Transverse colon (tissue), 4 donors: ENCODE results near the gene RFX2. TPM values are rescaled to one million over a fixed set of nuclear protein-coding genes. Genes with fewer than 3 reads are reported as not detected.

ENCODE experiments used
- DNase-seq: peaks from one replicate; pipeline ENCODE4 v3.0.0-alpha.2; 2019
- H3K27ac ChIP-seq, 4 donors: fragments of 200-600 bp; sonication (generic); 2 replicates each; pipeline ENCODE4 v1.5.1; 2016 to 2018; ENCODE audit warnings: inconsistent platforms in 4 of 4
- H3K27me3 ChIP-seq: fragments of 200-600 bp; sonication (generic); 2 replicates; pipeline ENCODE4 v1.5.1; 2017; ENCODE audit warnings: inconsistent platforms
- H3K36me3 ChIP-seq, 4 donors: fragments of 200-600 bp; sonication (generic); 2 replicates each; pipeline ENCODE4 v1.5.1; 2017 to 2019; ENCODE audit warnings: inconsistent platforms in 4 of 4
- H3K4me1 ChIP-seq, 4 donors: fragments of 200-600 bp; sonication (generic); 2 replicates each; pipeline ENCODE4 v1.5.1; 2017 to 2020; ENCODE audit warnings: inconsistent platforms in 4 of 4
- H3K4me3 ChIP-seq, 4 donors: fragments of 200-600 bp; sonication (generic); 1 replicate in 1 of 4; 2 replicates in 3 of 4; pipeline versions ENCODE4 v1.5.1 to v1.6.1; 2017 to 2019; ENCODE audit warnings: inconsistent platforms in 4 of 4
- H3K9me3 ChIP-seq, 2 donors: fragments of 200-600 bp; sonication (generic); 2 replicates each; pipeline ENCODE4 v1.5.1; 2017 to 2019; ENCODE audit warnings: inconsistent platforms in 2 of 2
- CTCF ChIP-seq, 5 experiments: fragments of 200-600 bp in 3 of 5; fragments of 450-650 bp in 2 of 5; sonication (generic) in 3 of 5; IDR thresholded peaks; 1 replicate in 2 of 5; 2 replicates in 3 of 5; pipeline ENCODE4 v1.5.1; 2016 to 2017; ENCODE audit warnings: antibody characterized with exemption in 5 of 5, inconsistent platforms in 3 of 5, mild to moderate bottlenecking in 2 of 5, moderate library complexity in 1 of 5
- EP300 ChIP-seq: sonication (generic); formaldehyde crosslinking; IDR thresholded peaks from one replicate; pipeline ENCODE4 v1.6.1; 2017; ENCODE audit warnings: antibody characterized with exemption, low read depth
- POLR2A ChIP-seq: fragments of 450-650 bp; IDR thresholded peaks from one replicate; pipeline ENCODE4 v1.6.1; 2016; ENCODE audit warnings: antibody characterized with exemption, mild to moderate bottlenecking, moderate library complexity
- POLR2AphosphoS5 ChIP-seq, 3 donors: sonication (generic); formaldehyde crosslinking; IDR thresholded peaks; one replicate each; pipeline ENCODE4 v1.6.1; 2016; ENCODE audit warnings: antibody characterized with exemption in 3 of 3
- WGBS, 2 donors: methylation state at CpG; one replicate each; pipeline ENCODE4 v1.1.5; 2018; ENCODE audit warnings: low coverage in 1 of 2; 5-methylcytosine and 5-hydroxymethylcytosine counted together
- in situ Hi-C, 4 donors: fragments of 200-750 bp; cut with MboI; loops; one replicate each; pipeline versions ENCODE4 v1.15.0 to v1.15.1; 2017; ENCODE audit warnings: low sequenced_read_pairs in 3 of 4, low pct_ligation_motif_present in 1 of 4, low pct_unique_long_range_greater_than_20kb in 1 of 4
- intact Hi-C: fragments of 100-400 bp; cut with DNase I; formaldehyde crosslinking; loops from one replicate; pipeline ENCODE4 v1.15.1; 2023; ENCODE audit warnings: low total_unique reads
- total RNA-seq, 4 donors: library from RNA; depleted of rRNA; stranded (reverse); fragments of >200 nt; gene quantifications; one replicate each; pipeline ENCODE4 v1.1.0, GENCODE V29; 2016

Gene RFX2
- total RNA-seq, 4 donors from 2014 or later, result 6.1 to 57.5 (median 11.8) TPM

GRCh38 chr19:5977785-5978605 is 132.3 kb downstream of the RFX2 start, which contains the start of gene RANBP3:
RANBP3 (minus strand) TSS chr19:5978140; CDS start chr19:5978082, 58 bp downstream.
- intact Hi-C loops (no loop called here), in situ Hi-C loops (no loop called here)
- WGBS, 2 donors, result 1% methylated on average over 67 of the region's 88 CpGs; no CpG with 5 or more reads in 1 of the 2 donors
- DNase-seq, result peak; percentile 99
- H3K4me3 ChIP-seq, result peak within 1 kb of the TSS; percentile 91 to 99 (median 96)
- peak within 1 kb of the TSS; percentile 91 to 95 (median 92) for H3K27ac ChIP-seq
- TF ChIP-seq POLR2A (peak; percentile 50), EP300 (no peak), POLR2AphosphoS5 (IDR thresholded peaks at IDR 0.05) (peak; percentile 72 to 84 (median 73))
- no peaks in the 10 kb centered on the region for H3K27me3 ChIP-seq
- H3K9me3 ChIP-seq, result no peaks in the 10 kb centered on the region
- H3K36me3 ChIP-seq, result no peaks in the 10 kb centered on the region
- H3K4me1 ChIP-seq, result peaks cover 36 to 63% (median 57%) of the 10 kb centered on the region in 4 donors

GRCh38 chr19:5977222-5977784 is 133.0 kb downstream of the RFX2 start:
- Histone ChIP-seq H3K27me3 (no peaks in the 10 kb centered on the region), H3K27ac (peak overlapping the region; percentile 91 to 95 (median 92)), H3K9me3 (no peaks in the 10 kb centered on the region), H3K36me3 (no peaks in the 10 kb centered on the region), H3K4me1 (peaks cover 36 to 63% (median 57%) of the 10 kb centered on the region in 4 donors), H3K4me3 (peak overlapping the region; percentile 91 to 99 (median 96))
- DNase-seq, result no peak
- intact Hi-C loops (no loop called here), in situ Hi-C loops (no loop called here)
- WGBS, 2 donors, result 1% methylated on average over 42 of the region's 43 CpGs; no CpG with 5 or more reads in 1 of the 2 donors
- no peak for TF ChIP-seq POLR2A
- TF ChIP-seq EP300, result no peak
- no peak for TF ChIP-seq CTCF (IDR thresholded peaks at IDR 0.05)
- TF ChIP-seq POLR2AphosphoS5 (IDR thresholded peaks at IDR 0.05), result no peak

GRCh38 chr19:5976768-5977167 is 133.5 kb downstream of the RFX2 start:
- Histone ChIP-seq H3K4me1 (peaks cover 36 to 63% (median 59%) of the 10 kb centered on the region in 4 donors), H3K27me3 (no peaks in the 10 kb centered on the region), H3K4me3 (peak overlapping the region; percentile 91 to 99 (median 96)), H3K9me3 (no peaks in the 10 kb centered on the region), H3K36me3 (no peaks in the 10 kb centered on the region), H3K27ac (peak overlapping the region in 3 of 4 donors; percentile 91 to 95 (median 92))
- TF ChIP-seq CTCF (IDR thresholded peaks at IDR 0.05) (no peak), POLR2AphosphoS5 (IDR thresholded peaks at IDR 0.05) (no peak), EP300 (no peak), POLR2A (no peak)
- intact Hi-C loops (no loop called here), in situ Hi-C loops (no loop called here)
- no peak for DNase-seq
- WGBS, 2 donors, result 36% methylated on average over 8 of the region's 8 CpGs; no CpG with 5 or more reads in 1 of the 2 donors

GRCh38 chr19:5975388-5975728 is 134.9 kb downstream of the RFX2 start:
- Histone ChIP-seq H3K27me3 (no peaks in the 10 kb centered on the region), H3K4me1 (peaks cover 36 to 64% (median 60%) of the 10 kb centered on the region in 4 donors), H3K9me3 (no peaks in the 10 kb centered on the region), H3K36me3 (no peaks in the 10 kb centered on the region), H3K4me3 (no peak overlapping the region), H3K27ac (peak overlapping the region; percentile 22 to 49 (median 40))
- TF ChIP-seq CTCF (IDR thresholded peaks at IDR 0.05) (no peak), EP300 (no peak)
- in situ Hi-C loops (no loop called here), intact Hi-C loops (no loop called here)
- WGBS, 2 donors, result 68 to 83% methylated on average over 2 to 3 of the region's 3 CpGs
- DNase-seq, result no peak
